HG03469 (cell line): ENCODE data around the gene CLIC5.

ENCODE experiments used
- ATAC-seq: cut with Tn5 transposase; IDR thresholded peaks from one replicate; pipeline ENCODE4 v1.9.1; 2021; ENCODE audit warnings: mild to moderate bottlenecking, moderate library complexity, moderate number of reproducible peaks; ENCODE audit not compliant: unreplicated experiment

Gene CLIC5

GRCh38 chr6:45899683-45899946, 116.0 kb downstream of the CLIC5 start:
- no peak for ATAC-seq

GRCh38 chr6:45898941-45899682, 116.5 kb downstream of the CLIC5 start:
- no peak for ATAC-seq

- no peak for ATAC-seq
Observed at GRCh38 chr6:45896783-45897441, 118.7 kb downstream of the CLIC5 start.

- ATAC-seq, result no peak
Observed at GRCh38 chr6:45895569-45895968, 120.1 kb downstream of the CLIC5 start.

GRCh38 chr6:45892696-45893245, 122.9 kb downstream of the CLIC5 start:
- ATAC-seq, result no peak

- no peak for ATAC-seq
Observed at GRCh38 chr6:45892196-45892595, 123.5 kb downstream of the CLIC5 start.

- no peak for ATAC-seq
Observed at GRCh38 chr6:45886776-45887175, 128.9 kb downstream of the CLIC5 start.

GRCh38 chr6:45884336-45884735, 131.3 kb downstream of the CLIC5 start:
- ATAC-seq, result no peak

GRCh38 chr6:45882671-45883070, 133.0 kb downstream of the CLIC5 start:
- no peak for ATAC-seq

GRCh38 chr6:45881705-45882467, 133.8 kb downstream of the CLIC5 start:
- ATAC-seq, result no peak

- ATAC-seq, result no peak
Observed at GRCh38 chr6:45880676-45881075, 135.0 kb downstream of the CLIC5 start.

- ATAC-seq, result no peak
Observed at GRCh38 chr6:45880159-45880558, 135.5 kb downstream of the CLIC5 start.

GRCh38 chr6:45877970-45878590, 137.6 kb downstream of the CLIC5 start:
- no peak for ATAC-seq

- no peak for ATAC-seq
Observed at GRCh38 chr6:45872827-45873365, 142.8 kb downstream of the CLIC5 start.

- ATAC-seq, result no peak
Observed at GRCh38 chr6:45870531-45870930, 145.1 kb downstream of the CLIC5 start.

- ATAC-seq, result no peak
Observed at GRCh38 chr6:45864651-45865050, 151.0 kb downstream of the CLIC5 start.

GRCh38 chr6:45858691-45859090, 157.0 kb downstream of the CLIC5 start:
- ATAC-seq, result no peak

- no peak for ATAC-seq
Observed at GRCh38 chr6:45857827-45858226, 157.8 kb downstream of the CLIC5 start.

GRCh38 chr6:45855642-45856394, 159.8 kb downstream of the CLIC5 start:
- ATAC-seq, result no peak

GRCh38 chr6:45854149-45854742, 161.4 kb downstream of the CLIC5 start:
- ATAC-seq, result no peak
